ENCODE results near the gene ALG6.
"Not testable (repeated sequence)": the region's sequence is repeated elsewhere in the genome, so short reads cannot be mapped to it uniquely, and the experiment has no call there.

Gene ALG6

GRCh38 chr1:63328781-63329180 lies 38.6 kb upstream of the ALG6 start:
- DNase-seq (ENCODE audit: low spot score): no peak

DNA sequence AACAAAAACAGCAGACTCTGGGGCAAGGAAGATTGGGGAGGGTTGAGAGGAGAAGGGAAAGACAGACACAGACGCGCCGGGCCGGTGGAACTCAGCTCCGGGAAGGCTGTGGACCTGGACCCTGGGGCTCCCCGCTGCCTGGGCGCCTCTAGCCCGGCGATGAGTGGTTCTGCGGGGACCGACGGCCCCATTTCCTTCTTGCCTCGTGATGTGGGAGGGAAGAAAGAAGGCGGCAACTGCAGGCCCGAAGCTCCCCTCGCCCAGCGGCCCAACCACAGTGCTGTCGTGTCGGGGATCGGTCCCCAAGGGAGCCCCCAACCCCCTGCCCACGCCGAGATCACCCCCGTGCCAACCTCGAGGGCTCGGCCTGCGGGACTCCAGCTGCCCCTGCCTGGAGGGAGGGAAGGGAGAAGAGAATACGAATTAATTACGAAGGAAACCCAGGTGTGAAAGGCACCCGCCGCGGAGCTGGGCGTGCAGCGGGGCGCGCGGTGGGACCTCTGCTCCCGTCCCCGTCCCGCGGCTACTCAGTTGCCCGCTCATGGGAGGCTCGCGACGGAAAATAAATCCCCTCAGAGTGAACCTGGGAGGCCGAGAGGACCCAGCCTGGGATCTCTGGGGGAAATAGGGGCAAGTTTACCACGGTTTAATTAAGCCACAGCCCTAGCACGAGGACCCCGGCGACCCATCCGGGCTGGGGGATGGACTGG lies 37.7 kb upstream of the ALG6 start:
- no peak for DNase-seq (ENCODE audit: low spot score)

- no peak for DNase-seq (ENCODE audit: low spot score)
Measured at GRCh38 chr1:63330331-63330916, 37.0 kb upstream of the ALG6 start.

DNA sequence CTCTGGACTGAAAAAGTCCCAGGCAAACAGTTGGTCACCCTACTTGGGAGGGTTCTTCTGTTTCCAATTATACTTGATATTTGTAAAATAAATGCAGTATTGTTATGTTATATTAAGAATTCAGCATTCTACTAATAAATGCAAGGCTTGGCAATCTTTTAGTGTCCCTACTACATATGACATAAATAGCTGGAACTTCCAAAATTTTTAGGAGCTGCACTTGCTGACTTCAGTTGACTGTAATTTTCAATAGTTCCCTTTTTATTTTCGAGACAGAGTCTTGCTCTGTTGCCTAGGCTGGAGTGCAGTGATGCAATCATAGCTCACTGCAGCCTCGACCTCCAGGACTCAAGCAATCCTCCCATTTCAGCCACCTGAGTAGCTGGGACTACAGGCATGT lies 25.0 kb upstream of the ALG6 start:
- DNase-seq (ENCODE audit: low spot score): no peak

GRCh38 chr1:63343922-63344321 lies 23.5 kb upstream of the ALG6 start:
- DNase-seq (ENCODE audit: low spot score): no peak

DNA sequence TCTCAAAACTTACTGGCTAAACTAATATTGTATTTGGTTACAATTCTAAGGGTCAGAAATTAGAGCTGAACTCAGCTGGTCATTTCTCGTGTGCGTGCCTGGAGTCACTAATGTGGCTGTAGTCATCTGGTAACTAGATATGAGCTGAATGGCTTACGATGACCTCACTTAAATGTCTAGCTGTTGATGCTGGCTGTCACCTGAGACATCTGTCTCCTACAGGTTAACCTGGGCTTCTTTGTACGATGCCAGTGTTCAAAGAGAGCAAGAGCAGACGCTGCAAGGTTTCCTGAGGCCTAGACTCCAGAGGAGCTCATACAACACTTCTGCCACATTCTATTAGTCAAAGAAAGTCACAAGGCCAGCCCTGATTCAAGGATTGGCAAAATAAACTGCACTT lies 17.1 kb upstream of the ALG6 start:
- DNase-seq (ENCODE audit: low spot score): no peak

DNA sequence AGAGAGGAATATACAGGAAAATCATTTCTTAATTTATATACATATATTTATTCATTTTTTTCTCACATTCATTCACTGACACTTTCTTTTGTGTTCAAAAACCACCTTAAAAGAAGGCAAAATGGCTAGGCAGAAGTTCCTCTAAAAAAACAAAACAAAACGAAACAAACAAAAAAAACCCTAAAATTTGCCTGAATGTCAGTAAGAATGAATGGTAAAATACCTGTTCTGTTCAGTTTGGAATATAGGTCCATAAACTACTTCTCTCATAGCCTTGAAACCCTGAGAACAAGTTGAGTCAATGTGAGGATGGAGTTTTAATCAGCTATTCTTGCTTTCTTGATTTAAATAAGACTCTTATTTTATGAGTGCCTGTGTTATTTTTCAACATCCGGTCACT lies 14.7 kb upstream of the ALG6 start:
- DNase-seq (ENCODE audit: low spot score): no peak

DNA sequence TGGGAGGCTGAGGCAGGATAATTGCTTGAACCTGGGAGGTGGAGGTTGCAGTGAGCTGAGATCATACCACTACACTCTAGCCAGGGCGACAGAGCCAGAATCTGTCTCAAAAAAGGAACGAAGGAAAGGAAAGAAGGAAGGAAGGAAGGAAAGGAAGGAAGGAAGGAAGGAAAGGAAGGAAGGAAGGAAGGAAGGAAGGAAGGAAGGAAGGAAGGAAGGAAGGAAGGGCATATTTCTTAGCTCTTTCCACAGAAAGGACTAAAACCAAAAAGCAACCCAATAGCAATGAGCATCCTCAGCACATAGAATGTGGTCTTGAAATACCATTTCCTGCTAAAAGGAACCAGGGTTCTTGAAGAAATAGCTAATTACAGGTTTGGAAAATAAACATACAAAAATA lies 11.2 kb upstream of the ALG6 start:
- not testable (repeated sequence) for DNase-seq (ENCODE audit: low spot score)

DNA sequence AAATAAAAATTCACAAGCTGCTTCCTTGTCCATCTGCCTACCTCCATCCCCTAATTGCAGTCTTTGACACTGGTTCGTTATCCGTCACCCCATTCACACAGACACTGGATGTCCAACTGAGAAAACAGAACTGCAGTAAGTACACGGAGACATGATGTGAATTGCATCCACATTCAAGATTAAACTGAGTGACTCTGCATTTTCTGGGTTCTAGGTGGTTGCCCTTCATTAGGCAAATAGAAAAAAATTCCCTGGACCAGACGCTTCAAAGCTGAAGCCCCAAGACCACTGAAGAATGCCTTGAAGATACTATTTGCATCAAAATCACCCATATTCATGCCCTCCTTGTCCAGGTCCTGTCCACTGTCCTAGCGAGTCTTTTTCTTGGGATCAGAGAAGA lies 7.9 kb upstream of the ALG6 start:
- no peak for DNase-seq (ENCODE audit: low spot score)

DNA sequence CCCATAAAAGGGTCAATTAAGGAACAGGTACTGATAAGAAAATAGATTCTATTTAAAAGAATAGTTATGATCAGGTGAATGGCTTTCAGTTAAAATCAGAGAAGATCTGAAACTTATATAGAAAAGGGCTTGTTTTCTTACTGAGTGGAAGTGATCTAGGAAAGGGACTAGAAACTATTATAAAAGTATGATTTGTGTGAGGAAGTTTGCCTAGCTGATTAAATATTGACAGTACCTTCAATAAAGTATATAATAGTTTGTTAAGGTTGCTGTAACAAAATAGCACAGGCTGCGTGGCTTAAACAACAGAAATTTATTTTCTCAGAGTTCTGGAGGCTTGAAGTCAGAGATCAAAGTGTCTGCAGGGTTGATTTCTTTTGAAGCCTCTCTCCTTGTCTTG lies 5.4 kb upstream of the ALG6 start:
- no peak for DNase-seq (ENCODE audit: low spot score)

GRCh38 chr1:63362578-63362977 lies 4.8 kb upstream of the ALG6 start:
- DNase-seq (ENCODE audit: low spot score): no peak

- DNase-seq (ENCODE audit: low spot score): no peak
Measured at GRCh38 chr1:63363014-63363413, 4.4 kb upstream of the ALG6 start.

DNA sequence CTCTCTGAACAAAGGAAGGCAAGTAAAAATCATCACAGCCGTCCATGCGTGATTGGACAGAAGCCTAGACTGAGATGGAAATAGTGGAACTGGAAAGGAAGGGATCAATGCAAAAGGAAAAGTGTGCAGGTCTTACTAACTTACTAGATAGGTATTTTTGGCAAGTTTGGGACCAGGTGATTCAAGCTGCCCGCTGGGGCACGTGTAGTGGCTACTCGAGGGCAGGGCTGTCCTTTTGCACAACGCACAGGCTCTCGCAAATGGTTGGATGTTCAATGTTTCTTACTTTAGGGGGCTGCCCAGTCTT lies 566 bp upstream of the ALG6 start:
- no peak for DNase-seq (ENCODE audit: low spot score)

- DNase-seq (ENCODE audit: low spot score): no peak
Measured at GRCh38 chr1:63368131-63368530, 704 bp downstream of the ALG6 start.

DNA sequence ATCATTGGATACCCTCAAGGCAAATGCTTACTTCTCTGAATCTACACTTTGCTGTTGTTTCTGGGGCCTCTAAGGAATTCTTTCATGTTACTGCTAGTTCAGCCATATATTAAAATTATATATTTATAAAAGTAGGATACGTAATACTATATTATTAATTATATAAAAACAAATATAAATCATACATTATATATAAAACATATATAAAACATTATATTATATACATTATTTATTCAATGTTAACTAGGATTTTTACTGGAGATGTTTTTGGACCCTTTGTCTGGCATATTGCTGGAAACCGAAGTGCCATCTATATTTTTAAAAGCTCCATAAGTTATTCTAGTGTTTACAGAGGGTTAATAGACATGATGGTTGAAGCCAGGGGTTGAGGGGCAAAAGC lies 12.2 kb downstream of the ALG6 start:
- DNase-seq (ENCODE audit: low spot score): no peak

DNA sequence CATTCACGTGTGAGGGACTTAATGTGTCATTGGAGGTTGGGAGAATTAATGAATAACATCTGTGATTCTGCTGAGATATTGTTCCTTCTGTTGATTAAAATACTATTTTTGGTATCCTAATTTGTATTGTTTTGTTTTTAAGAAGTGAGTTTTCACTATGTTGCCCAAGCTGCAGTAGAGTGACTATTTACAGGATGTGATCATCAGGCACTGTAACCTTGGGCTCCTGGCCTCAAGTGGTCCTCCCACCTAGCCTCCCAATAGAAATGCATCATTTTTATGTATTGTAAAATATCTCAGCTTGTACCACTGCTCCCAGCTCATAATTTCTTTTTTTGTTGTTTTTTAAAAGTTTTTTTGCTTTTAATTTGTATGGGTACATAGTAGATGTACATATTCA lies 14.3 kb downstream of the ALG6 start:
- DNase-seq (ENCODE audit: low spot score): no peak

GRCh38 chr1:63401945-63402344 lies 34.5 kb downstream of the ALG6 start:
- no peak for DNase-seq (ENCODE audit: low spot score)

- DNase-seq (ENCODE audit: low spot score): no peak
Measured at GRCh38 chr1:63403386-63403785, 36.0 kb downstream of the ALG6 start.

GRCh38 chr1:63405021-63405420 lies 37.6 kb downstream of the ALG6 start:
- DNase-seq (ENCODE audit: low spot score): no peak

GRCh38 chr1:63405987-63406386 lies 38.6 kb downstream of the ALG6 start:
- DNase-seq (ENCODE audit: low spot score): no peak

DNA sequence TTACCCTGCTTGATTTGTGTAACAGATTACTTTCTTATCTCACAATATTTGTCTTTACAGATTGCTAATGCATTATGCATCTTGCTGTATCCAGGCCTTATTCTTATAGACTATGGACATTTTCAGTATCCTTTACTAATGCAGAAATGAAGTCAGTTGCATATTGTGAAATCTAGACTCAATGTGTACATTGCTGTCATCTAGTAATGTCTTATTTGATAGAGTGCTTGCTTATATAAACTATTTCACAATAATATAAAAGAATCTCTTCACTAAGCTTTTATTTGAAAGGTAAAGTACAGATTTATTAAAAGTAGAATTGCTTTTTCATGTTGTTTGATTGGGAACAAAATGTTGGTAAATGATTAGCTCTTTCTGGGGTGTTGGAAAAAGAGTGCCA lies 39.6 kb downstream of the ALG6 start:
- DNase-seq (ENCODE audit: low spot score): no peak

- no peak for DNase-seq (ENCODE audit: low spot score)
Measured at GRCh38 chr1:63408331-63408730, 40.9 kb downstream of the ALG6 start.

DNA sequence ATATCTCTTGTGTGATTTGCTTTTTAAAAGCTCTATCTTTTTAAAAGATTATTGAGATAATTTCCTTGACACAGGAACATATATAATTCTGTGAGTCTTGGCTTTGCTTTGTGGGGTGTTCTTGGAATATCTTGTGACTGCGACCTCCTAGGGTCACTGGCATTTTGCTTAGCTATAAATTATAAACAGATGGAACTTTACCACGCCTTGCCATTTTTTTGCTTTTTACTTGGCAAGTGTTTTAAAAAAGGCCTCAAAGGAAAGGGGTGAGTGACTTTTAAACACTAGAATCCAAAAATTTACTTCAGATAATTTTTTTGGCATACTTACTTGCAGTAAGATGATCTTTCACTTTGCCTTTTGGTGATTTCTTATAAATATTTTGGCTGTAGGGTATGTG lies 43.6 kb downstream of the ALG6 start:
- no peak for DNase-seq (ENCODE audit: low spot score)

- DNase-seq (ENCODE audit: low spot score): no peak
Measured at GRCh38 chr1:63413394-63413793, 46.0 kb downstream of the ALG6 start.

All from cerebellar cortex (tissue), 1 donor.